ENCODE data around the gene LRRC8B. TPM values are rescaled to one million over a fixed set of nuclear protein-coding genes. Genes with fewer than 3 reads are reported as not detected.
A peak's percentile ranks its signal among the peaks of the same experiment; 100 is the strongest.
"Not testable (repeated sequence)": the region's sequence is repeated elsewhere in the genome, so short reads cannot be mapped to it uniquely, and the experiment has no call there.

Gene LRRC8B
- total and polyA plus RNA-seq, 2 of the 13 experiments (the other 11 are each of a cell fraction or from before 2014, with no cell fraction given) = 4.9 to 7.6 TPM

GRCh38 chr1:89592861-89593302, 68.3 kb downstream of the LRRC8B start (continued):
- TF ChIP-seq FOXA1, SOX6 (IDR thresholded peaks at IDR 0.05): not testable (repeated sequence)
- TF ChIP-seq FOXA1 (CRISPR knock-in tag; IDR thresholded peaks at IDR 0.05) (peak; percentile 78), SOX6 (CRISPR knock-in tag; IDR thresholded peaks at IDR 0.05) (peak; percentile 86), MIXL1 (CRISPR knock-in tag; IDR thresholded peaks at IDR 0.05) (peak; percentile 62), MIER3 (CRISPR knock-in tag; IDR thresholded peaks at IDR 0.05; ENCODE audit: borderline replicate concordance) (peak; percentile 72; the same call in 1 of the 2 replicates), TGIF2 (CRISPR knock-in tag; IDR thresholded peaks at IDR 0.05) (0 out of 2 replicates have a peak, but pooled peaks have one; percentile 45), TBX2 (CRISPR knock-in tag; IDR thresholded peaks at IDR 0.05; ENCODE audit: borderline replicate concordance) (peak; percentile 60; the same call in 1 of the 2 replicates), SIX4 (CRISPR knock-in tag; IDR thresholded peaks at IDR 0.05) (peak; percentile 37; the same call in 1 of the 2 replicates), ZNF12 (CRISPR knock-in tag; IDR thresholded peaks at IDR 0.05) (peak; percentile 69; the same call in 1 of the 2 replicates), HDAC2 (CRISPR knock-in tag; IDR thresholded peaks at IDR 0.05) (peak; percentile 80), KDM2A (CRISPR knock-in tag; IDR thresholded peaks at IDR 0.05; ENCODE audit: borderline replicate concordance, low read depth) (peak; percentile 20; the same call in 1 of the 2 replicates), ZNF609 (CRISPR knock-in tag; IDR thresholded peaks at IDR 0.05; ENCODE audit: borderline replicate concordance) (peak; percentile 66; the same call in 1 of the 2 replicates), BCL6 (CRISPR knock-in tag; IDR thresholded peaks at IDR 0.05) (peak; percentile 93), RERE (CRISPR knock-in tag; IDR thresholded peaks at IDR 0.05; ENCODE audit: low read depth) (0 out of 2 replicates have a peak, but pooled peaks have one; percentile 53), HMG20B (CRISPR knock-in tag; conservative IDR thresholded peaks at IDR 0.05) (peak; percentile 56), ISL2 (CRISPR knock-in tag; IDR thresholded peaks at IDR 0.05) (peak; percentile 69; the same call in 1 of the 2 replicates), DRAP1 (CRISPR knock-in tag; IDR thresholded peaks at IDR 0.05) (peak; percentile 20; the same call in 1 of the 2 replicates), ZNF710 (CRISPR knock-in tag; IDR thresholded peaks at IDR 0.05; ENCODE audit: borderline replicate concordance) (peak; percentile 83; the same call in 1 of the 2 replicates)
